Astrocyte of the cerebellum (primary cell): ENCODE results near the gene AP2M1.
A peak's percentile ranks its signal among the peaks of the same experiment; 100 is the strongest.

Experiments used
- DNase-seq: peaks from one replicate; pipeline ENCODE4 v3.0.0-alpha.2; 2011; ENCODE audit warnings: low read depth
- H3K4me3 ChIP-seq: 2 replicates; pipeline ENCODE4 v1.5.1; 2011; ENCODE audit warnings: mild to moderate bottlenecking, low read depth, low read length, moderate library complexity
- in situ Hi-C: cut with HindIII; loops from 2 replicates; pipeline ENCODE4 v1.10.0; 2017; ENCODE audit warnings: low sequenced_read_pairs
- TF ChIP-seq, protein P1 (sequence below): IDR thresholded peaks from 2 replicates; pipeline ENCODE4 v1.5.1; 2012; ENCODE audit warnings: low read length, low read depth, moderate library complexity, mild to moderate bottlenecking; ENCODE audit errors: missing control alignments

AP2M1 gene

DNA sequence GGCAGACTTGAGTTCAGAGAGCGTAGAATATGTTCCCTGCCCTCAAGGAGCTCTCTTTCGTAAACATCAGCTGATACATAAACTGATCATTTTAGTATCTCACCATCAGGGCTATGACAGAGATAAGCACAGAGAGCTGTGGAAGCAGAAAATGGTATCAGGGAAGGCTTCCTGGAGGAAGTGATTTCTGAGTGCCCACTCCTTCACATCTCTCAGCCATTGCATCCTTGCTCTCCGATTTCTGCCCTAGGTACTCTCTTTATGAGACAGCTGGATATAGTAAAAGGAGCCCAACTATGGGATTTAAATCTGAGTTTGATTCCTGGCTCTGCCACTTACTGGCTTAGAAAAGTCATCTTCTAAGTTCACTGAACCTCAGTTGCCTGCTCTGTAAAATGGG is 9.1 kb upstream of the AP2M1 start:
- no peak overlapping the region for H3K4me3 ChIP-seq
- no peak for DNase-seq
- TF ChIP-seq, protein P1, sequence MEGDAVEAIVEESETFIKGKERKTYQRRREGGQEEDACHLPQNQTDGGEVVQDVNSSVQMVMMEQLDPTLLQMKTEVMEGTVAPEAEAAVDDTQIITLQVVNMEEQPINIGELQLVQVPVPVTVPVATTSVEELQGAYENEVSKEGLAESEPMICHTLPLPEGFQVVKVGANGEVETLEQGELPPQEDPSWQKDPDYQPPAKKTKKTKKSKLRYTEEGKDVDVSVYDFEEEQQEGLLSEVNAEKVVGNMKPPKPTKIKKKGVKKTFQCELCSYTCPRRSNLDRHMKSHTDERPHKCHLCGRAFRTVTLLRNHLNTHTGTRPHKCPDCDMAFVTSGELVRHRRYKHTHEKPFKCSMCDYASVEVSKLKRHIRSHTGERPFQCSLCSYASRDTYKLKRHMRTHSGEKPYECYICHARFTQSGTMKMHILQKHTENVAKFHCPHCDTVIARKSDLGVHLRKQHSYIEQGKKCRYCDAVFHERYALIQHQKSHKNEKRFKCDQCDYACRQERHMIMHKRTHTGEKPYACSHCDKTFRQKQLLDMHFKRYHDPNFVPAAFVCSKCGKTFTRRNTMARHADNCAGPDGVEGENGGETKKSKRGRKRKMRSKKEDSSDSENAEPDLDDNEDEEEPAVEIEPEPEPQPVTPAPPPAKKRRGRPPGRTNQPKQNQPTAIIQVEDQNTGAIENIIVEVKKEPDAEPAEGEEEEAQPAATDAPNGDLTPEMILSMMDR: no peak
- in situ Hi-C loops: no loop called here

DNA sequence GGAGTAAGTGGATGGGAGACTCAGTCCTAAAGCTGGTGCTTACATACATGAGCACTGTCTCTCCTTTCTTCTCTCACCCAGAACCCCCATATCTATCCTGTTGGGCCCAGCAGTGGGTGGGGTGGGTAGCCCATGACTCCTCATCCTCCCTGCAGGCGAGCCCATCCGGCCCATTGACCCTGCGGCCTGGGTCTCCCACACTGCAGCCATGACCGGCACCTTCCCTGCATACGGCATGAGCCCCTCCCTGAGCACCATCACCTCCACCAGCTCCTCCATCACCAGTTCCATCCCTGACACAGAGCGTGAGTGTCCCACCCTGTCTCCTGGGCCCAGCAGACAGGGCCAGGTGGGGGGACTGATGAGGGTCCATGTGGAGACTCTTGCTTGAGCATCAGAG is 8.0 kb upstream of the AP2M1 start:
- no peak for DNase-seq
- TF ChIP-seq, protein P1: no peak
- no peak overlapping the region for H3K4me3 ChIP-seq
- in situ Hi-C loops: no loop called here

DNA sequence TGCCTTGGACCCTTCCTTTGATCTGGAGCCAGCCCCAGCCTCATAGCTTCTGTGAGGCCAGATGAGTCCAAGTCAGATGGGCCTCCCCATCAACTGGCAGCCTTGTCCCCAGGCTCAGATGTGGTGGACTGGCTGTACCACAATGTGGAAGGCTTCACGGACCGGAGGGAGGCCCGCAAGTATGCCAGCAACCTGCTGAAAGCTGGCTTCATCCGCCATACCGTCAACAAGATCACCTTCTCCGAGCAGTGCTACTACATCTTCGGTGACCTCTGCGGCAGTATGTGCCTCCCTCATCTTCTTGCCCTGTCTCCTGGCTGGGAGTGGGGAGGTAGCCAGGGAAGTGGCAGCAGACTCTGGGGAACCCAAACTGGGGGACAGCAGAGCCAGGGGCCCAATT is 6.9 kb upstream of the AP2M1 start:
- no peak for DNase-seq
- H3K4me3 ChIP-seq: no peak overlapping the region
- TF ChIP-seq, protein P1: no peak
- in situ Hi-C loops: no loop called here

DNA sequence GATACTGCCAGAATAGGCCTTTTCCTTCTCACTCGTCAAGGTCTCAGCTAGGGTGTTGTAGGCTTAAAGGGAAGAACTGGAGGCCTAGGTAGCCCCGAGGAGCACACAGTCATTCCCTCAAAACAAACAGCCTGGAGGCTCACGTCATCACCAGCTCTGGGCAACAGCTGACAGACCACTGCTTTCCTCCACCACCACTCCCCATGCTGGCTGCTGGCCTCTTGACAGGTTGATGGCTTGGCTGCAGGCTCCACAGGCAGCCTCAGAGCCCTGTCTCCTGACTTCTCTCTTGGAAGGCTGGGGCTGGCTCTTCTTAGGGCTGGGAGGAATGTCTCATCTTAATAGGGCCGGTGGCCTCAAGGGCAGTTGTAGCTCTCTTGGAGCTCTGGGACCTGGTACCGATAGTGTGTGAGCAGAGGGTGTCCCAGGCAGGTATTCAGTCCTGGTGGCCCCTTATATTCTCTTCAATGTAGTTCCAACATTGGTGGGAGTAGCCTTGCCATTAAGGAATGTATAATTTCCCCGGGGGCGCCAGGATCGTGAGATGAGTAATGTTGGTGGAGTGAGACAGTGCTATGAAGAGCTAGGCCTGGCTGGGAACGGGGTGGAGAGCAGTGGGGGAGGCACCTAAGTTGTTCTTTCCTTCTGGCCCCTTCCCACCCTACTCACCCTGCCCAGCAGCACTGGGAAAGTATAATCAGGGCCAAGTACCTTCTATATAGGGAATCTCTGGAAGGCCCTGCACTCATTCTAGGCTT is 6.1 kb upstream of the AP2M1 start:
- in situ Hi-C loops: no loop called here
- H3K4me3 ChIP-seq: no peak overlapping the region
- DNase-seq: peak; percentile 78
- TF ChIP-seq, protein P1: no peak

DNA sequence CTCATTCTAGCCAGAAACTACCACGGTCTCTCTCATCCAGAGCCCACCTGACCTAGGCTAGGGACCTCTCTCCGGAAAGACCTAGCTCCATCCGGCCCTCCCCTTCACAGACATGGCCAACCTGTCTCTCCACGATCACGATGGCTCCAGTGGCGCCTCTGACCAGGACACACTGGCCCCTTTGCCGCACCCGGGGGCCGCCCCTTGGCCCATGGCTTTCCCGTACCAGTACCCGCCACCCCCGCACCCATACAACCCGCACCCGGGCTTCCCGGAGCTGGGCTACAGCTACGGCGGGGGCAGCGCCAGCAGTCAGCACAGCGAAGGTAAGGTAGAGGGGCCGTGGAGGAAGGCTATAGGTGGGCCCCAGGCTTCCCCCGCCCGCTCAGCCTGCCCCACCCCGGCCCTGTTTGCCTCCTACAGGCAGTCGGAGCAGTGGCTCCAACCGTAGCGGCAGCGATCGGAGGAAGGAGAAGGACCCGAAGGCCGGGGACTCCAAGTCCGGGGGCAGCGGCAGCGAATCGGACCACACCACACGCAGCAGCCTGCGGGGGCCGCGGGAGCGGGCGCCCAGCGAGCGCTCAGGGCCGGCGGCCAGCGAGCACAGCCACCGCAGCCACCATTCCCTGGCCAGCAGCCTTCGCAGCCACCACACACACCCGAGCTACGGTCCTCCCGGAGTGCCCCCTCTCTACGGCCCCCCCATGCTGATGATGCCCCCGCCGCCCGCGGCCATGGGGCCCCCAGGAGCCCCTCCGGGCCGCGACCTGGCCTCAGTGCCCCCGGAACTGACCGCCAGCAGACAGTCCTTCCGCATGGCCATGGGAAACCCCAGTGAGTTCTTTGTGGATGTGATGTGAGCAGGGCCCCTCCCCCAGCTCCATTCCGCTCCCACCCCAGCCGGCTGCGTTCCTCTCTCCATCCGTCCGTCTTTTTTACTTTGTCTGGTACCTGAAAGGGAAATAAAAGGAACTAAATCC is 4.5 kb upstream of the AP2M1 start:
- TF ChIP-seq, protein P1: no peak

DNA sequence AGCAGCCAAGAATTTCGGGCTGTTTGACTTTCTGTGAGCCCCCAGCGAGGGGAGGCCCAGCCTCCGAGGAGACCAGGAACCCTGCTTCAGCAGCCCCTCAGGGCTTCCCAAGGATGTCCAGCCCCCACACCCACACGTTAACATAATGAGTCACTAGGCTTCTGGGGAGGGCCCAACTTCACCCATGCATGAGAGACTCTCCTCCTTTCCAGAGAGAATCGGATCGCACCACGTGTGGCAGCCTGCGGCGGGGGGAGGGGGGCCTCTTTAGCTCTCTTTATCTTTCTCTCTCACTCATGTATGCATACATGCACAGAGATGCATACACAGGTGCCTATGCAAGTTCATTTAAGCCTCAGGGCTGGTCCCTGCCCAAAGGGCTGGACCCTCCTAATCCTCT is 3.1 kb upstream of the AP2M1 start:
- TF ChIP-seq, protein P1: no peak
- in situ Hi-C loops: no loop called here
- DNase-seq: no peak
- no peak overlapping the region for H3K4me3 ChIP-seq

More for the DNA sequence above, 4.5 kb upstream of the AP2M1 start:
- in situ Hi-C loops: no loop called here
- no peak overlapping the region for H3K4me3 ChIP-seq
- DNase-seq: no peak
